ENCODE measurements around the gene TMEM145.

Gene TMEM145

DNA sequence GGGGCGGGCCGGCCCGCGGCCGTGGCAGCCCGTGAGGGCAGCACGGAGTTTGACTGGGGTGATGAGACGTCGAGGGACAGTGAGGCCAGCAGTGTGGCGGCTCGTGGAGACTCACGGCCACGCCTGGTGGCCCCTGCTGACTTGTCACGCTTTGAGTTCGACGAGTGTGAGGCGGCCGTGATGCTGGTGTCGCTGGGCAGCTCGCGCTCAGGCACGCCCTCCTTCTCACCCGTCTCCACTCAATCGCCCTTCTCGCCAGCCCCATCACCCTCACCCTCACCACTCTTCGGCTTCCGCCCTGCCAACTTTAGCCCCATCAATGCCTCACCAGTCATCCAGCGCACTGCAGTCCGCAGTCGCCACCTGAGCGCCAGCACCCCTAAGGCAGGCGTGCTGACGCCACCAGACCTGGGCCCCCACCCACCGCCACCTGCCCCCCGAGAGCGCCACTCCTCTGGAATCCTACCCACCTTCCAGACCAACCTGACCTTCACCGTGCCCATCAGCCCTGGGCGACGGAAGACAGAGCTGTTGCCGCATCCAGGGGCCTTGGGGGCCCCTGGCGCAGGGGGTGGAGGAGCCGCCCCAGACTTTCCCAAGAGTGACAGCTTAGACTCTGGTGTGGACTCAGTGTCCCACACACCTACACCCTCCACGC lies 39.6 kb upstream of the TMEM145 start:
- in situ Hi-C loops (cut with HindIII; ENCODE audit: low sequenced_read_pairs): no loop called here
- no peak for DNase-seq (ENCODE audit: low read depth, low spot score)
- no peak for TF ChIP-seq CTCF (IDR thresholded peaks at IDR 0.05; ENCODE audit: low read depth, low read length)
- H3K4me3 ChIP-seq (ENCODE audit: low read depth, low read length): no peak overlapping the region

GRCh38 chr19:42274065-42274682 lies 38.9 kb upstream of the TMEM145 start:
- no peak for TF ChIP-seq CTCF (IDR thresholded peaks at IDR 0.05; ENCODE audit: low read depth, low read length)
- H3K4me3 ChIP-seq (ENCODE audit: low read depth, low read length): no peak overlapping the region
- in situ Hi-C loops (cut with HindIII; ENCODE audit: low sequenced_read_pairs): no loop called here
- no peak for DNase-seq (ENCODE audit: low read depth, low spot score)

DNA sequence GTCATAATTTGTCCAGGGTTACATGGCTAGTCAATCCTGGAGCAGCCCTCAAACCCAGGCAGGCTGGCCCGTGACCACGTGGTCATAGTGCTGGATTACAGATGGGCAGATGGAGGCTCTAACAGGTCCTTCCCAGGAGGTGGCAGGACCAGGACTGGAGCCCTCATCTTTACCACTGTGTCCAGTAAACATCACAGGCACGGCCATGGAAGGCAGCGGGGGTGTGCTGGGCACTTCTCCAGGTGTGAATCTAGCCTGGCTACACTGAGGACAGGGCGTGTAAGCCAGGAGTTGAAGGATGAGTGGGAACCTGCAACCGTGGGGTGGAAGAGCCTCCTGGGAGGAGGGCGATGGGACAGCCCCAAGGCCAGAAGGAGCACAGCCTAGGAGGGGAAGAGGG lies 38.0 kb upstream of the TMEM145 start:
- H3K4me3 ChIP-seq (ENCODE audit: low read depth, low read length): no peak overlapping the region
- TF ChIP-seq CTCF (IDR thresholded peaks at IDR 0.05; ENCODE audit: low read depth, low read length): no peak
- no peak for DNase-seq (ENCODE audit: low read depth, low spot score)
- in situ Hi-C loops (cut with HindIII; ENCODE audit: low sequenced_read_pairs): no loop called here

DNA sequence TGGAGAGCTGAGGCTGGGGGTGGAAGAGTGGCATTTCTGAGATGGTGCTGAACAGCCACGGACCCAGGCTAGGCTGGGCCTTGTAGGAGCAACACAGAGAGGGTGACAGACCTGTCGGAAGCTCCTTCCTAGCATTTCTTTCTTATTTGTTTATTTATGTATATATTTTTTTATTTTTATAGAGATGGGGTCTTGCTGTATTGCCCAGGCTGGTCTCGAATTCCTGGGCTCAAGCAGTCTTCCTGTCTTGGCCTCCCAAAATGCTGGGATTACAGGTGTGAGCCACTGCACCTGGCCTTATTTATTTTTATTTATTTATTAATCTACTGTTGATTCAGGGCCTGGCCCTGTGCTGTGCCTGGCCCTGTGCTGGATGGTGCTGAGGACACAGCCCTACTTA lies 37.6 kb upstream of the TMEM145 start:
- no peak for DNase-seq (ENCODE audit: low read depth, low spot score)
- TF ChIP-seq CTCF (IDR thresholded peaks at IDR 0.05; ENCODE audit: low read depth, low read length): no peak
- in situ Hi-C loops (cut with HindIII; ENCODE audit: low sequenced_read_pairs): no loop called here
- no peak overlapping the region for H3K4me3 ChIP-seq (ENCODE audit: low read depth, low read length)

DNA sequence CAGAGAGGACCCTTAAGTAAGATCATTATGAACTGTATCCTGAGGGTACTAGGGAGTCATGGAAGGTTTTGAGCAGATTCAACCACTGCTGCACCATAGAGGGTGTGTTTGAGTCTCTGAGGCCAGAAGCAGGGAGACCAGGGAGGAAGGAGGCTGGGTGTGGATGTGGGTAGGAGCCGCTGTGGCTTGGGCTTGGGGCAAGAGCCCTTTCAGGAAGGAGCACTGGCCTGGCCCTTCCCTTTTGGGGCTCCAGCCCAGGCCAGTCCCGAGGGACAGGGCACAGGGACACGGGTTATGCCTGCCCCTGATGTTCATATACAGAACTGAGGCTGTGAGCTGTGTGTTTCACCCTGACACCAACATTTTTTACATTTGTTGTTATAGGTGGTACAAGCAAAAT lies 36.8 kb upstream of the TMEM145 start:
- H3K4me3 ChIP-seq (ENCODE audit: low read depth, low read length): no peak overlapping the region
- in situ Hi-C loops (cut with HindIII; ENCODE audit: low sequenced_read_pairs): no loop called here
- TF ChIP-seq CTCF (IDR thresholded peaks at IDR 0.05; ENCODE audit: low read depth, low read length): no peak
- DNase-seq (ENCODE audit: low read depth, low spot score): no peak

GRCh38 chr19:42276821-42277220 lies 36.3 kb upstream of the TMEM145 start:
- no peak overlapping the region for H3K4me3 ChIP-seq (ENCODE audit: low read depth, low read length)
- in situ Hi-C loops (cut with HindIII; ENCODE audit: low sequenced_read_pairs): no loop called here
- DNase-seq (ENCODE audit: low read depth, low spot score): no peak
- TF ChIP-seq CTCF (IDR thresholded peaks at IDR 0.05; ENCODE audit: low read depth, low read length): no peak
